H1 (cell line): ENCODE results near the gene TMEM86B. TPM values are rescaled to one million over a fixed set of nuclear protein-coding genes. Genes with fewer than 3 reads are reported as not detected.

ENCODE experiments used
- CHD2 ChIP-seq: IDR thresholded peaks from 2 replicates; pipeline ENCODE4 v1.6.1; 2012; ENCODE audit warnings: low read length, improper control_type of control experiment
- GABPA ChIP-seq: IDR thresholded peaks from 2 replicates; pipeline ENCODE4 v1.6.1; 2011; ENCODE audit warnings: mild to moderate bottlenecking, low read length, moderate library complexity, borderline replicate concordance; ENCODE audit not compliant: insufficient read depth
- PHF8 ChIP-seq: fragments of 200-600 bp; sonication (generic); conservative IDR thresholded peaks from 2 replicates; pipeline ENCODE4 v1.7.1; 2012; ENCODE audit warnings: low read depth, mild to moderate bottlenecking, inconsistent platforms, low read length, moderate library complexity
- POU5F1 ChIP-seq: IDR thresholded peaks from 2 replicates; pipeline ENCODE4 v1.6.1; 2011; ENCODE audit warnings: low read depth, mild to moderate bottlenecking, low read length, moderate library complexity
- TEAD4 ChIP-seq: IDR thresholded peaks from 2 replicates; pipeline ENCODE4 v1.6.1; 2012; ENCODE audit warnings: low read depth, low read length, inconsistent platforms, mixed read lengths
- YY1 ChIP-seq: IDR thresholded peaks from 2 replicates; pipeline ENCODE4 v1.6.1; 2011; ENCODE audit warnings: low read depth, mild to moderate bottlenecking, low read length
- polyA plus RNA-seq, 7 experiments: library from polyadenylated mRNA; depleted of rRNA in 3 of 7; stranded (reverse) in 5 of 7; unstranded in 2 of 7; fragments of >200 nt in 5 of 7; fragments of 200-250 nt in 2 of 7; gene quantifications; 1 replicate in 5 of 7; 2 replicates in 1 of 7; 4 replicates in 1 of 7; pipeline versions ENCODE4 v1.2.1 to v1.2.3, GENCODE V29; 2011 to 2013; ENCODE audit warnings: missing spikeins in 2 of 7, mixed read lengths in 2 of 7
- total RNA-seq: library from RNA; stranded (reverse); fragmentation: NEBNext Ultra II Directional; extraction: Animal tissue kit (Norgen Biotek cat#: 25700); gene quantifications from 2 replicates; pipeline ENCODE4 v1.2.1, GENCODE V29; 2021

The TMEM86B gene
- total and polyA plus RNA-seq, 2 of the 8 experiments (the other 6 are each of a cell fraction or from before 2014, with no cell fraction given), result 2.0 to 2.9 TPM

DNA sequence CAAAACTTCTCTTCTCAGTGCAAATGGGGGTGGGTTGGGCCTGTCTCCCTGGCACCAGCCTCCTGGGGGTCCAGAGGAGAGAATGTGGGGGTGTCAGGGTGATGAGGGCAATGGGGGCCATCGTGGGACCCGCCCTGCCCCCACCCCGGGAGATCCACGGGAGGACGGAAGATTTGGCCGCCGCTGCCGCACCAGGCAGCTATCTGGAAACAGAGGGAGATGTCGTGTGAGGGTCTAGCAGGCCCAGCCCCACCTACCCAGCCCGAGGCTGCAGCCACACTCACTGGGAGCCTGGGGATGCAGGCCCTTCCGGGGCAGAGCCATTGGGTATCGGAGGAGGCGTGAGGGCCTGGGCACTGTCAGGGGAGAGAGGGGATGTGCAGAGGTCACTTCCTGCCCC is 1.8 kb upstream of the TMEM86B start (continued):
- TF ChIP-seq POU5F1 (no peak), YY1 (no peak), CHD2 (no peak), PHF8 (no peak), TEAD4 (no peak), GABPA (no peak)
